ENCODE results near the gene MACROD2.

- TF ChIP-seq, protein P1, sequence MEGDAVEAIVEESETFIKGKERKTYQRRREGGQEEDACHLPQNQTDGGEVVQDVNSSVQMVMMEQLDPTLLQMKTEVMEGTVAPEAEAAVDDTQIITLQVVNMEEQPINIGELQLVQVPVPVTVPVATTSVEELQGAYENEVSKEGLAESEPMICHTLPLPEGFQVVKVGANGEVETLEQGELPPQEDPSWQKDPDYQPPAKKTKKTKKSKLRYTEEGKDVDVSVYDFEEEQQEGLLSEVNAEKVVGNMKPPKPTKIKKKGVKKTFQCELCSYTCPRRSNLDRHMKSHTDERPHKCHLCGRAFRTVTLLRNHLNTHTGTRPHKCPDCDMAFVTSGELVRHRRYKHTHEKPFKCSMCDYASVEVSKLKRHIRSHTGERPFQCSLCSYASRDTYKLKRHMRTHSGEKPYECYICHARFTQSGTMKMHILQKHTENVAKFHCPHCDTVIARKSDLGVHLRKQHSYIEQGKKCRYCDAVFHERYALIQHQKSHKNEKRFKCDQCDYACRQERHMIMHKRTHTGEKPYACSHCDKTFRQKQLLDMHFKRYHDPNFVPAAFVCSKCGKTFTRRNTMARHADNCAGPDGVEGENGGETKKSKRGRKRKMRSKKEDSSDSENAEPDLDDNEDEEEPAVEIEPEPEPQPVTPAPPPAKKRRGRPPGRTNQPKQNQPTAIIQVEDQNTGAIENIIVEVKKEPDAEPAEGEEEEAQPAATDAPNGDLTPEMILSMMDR (IDR thresholded peaks at IDR 0.05 in 2 of 3, conservative IDR thresholded peaks at IDR 0.05 in 1 of 3; ENCODE audit: borderline replicate concordance in 1 of 3, insufficient read depth in 1 of 3, low read depth in 2 of 3, low read length in 2 of 3) = no peak
- TF ChIP-seq POLR2A (IDR thresholded peaks at IDR 0.05; ENCODE audit: borderline replicate concordance, extremely low read depth, insufficient read depth, insufficient read length) (no peak), JUND (IDR thresholded peaks at IDR 0.05) (no peak), RAD21 (IDR thresholded peaks at IDR 0.05; ENCODE audit: low read depth) (no peak), SRF (IDR thresholded peaks at IDR 0.05; ENCODE audit: low read depth) (no peak), ELF1 (IDR thresholded peaks at IDR 0.05; ENCODE audit: borderline replicate concordance, low read depth) (no peak)
- TF ChIP-seq, protein P2, sequence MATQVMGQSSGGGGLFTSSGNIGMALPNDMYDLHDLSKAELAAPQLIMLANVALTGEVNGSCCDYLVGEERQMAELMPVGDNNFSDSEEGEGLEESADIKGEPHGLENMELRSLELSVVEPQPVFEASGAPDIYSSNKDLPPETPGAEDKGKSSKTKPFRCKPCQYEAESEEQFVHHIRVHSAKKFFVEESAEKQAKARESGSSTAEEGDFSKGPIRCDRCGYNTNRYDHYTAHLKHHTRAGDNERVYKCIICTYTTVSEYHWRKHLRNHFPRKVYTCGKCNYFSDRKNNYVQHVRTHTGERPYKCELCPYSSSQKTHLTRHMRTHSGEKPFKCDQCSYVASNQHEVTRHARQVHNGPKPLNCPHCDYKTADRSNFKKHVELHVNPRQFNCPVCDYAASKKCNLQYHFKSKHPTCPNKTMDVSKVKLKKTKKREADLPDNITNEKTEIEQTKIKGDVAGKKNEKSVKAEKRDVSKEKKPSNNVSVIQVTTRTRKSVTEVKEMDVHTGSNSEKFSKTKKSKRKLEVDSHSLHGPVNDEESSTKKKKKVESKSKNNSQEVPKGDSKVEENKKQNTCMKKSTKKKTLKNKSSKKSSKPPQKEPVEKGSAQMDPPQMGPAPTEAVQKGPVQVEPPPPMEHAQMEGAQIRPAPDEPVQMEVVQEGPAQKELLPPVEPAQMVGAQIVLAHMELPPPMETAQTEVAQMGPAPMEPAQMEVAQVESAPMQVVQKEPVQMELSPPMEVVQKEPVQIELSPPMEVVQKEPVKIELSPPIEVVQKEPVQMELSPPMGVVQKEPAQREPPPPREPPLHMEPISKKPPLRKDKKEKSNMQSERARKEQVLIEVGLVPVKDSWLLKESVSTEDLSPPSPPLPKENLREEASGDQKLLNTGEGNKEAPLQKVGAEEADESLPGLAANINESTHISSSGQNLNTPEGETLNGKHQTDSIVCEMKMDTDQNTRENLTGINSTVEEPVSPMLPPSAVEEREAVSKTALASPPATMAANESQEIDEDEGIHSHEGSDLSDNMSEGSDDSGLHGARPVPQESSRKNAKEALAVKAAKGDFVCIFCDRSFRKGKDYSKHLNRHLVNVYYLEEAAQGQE (IDR thresholded peaks at IDR 0.05; ENCODE audit: low read depth) = no peak
Observed at GRCh38 chr20:15422966-15423365, 1427.7 kb downstream of the MACROD2 start.

Measured in HCT116 (cell line).